ENCODE results near the gene GTF3C4.
A peak's percentile ranks its signal among the peaks of the same experiment; 100 is the strongest.

Gene GTF3C4

DNA sequence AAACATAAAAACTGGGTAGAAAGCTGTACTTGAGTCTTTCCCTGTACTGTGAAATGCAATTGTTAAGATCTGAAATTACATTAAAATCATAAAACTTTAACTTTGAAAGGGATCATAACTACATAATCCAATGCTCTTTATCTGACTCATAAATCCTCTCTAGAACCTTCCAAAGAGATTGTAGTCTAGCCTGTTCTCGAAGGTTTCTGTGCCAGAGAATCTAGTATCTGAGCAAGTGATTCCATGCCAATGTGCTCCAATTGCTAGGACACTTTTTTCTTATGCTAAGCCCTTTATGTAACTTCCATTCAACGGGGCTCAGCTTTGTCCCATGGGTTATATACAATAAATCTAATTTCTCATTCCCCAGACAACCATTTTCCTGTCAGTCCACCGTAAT is 21.6 kb upstream of the GTF3C4 start:
- DNase-seq: no peak

DNA sequence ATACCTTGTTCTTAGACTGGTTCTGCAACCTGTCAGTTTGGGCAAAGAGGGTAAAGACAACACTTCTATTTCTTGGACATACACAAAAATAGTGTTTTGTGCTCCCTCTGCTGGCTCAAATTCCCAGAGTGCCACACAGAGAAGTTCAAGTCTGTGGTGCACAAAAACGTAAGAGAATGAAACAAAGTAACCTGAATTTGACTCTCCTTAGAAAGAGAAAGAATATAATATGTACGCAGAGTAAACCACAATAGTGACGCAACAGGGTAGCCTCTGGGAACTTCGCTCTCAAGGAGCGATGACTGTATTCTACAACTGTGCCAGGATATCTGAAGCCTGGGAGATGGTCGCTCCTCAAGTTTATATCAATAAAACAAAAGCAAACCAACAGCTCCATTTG is 19.0 kb upstream of the GTF3C4 start:
- DNase-seq: no peak

DNA sequence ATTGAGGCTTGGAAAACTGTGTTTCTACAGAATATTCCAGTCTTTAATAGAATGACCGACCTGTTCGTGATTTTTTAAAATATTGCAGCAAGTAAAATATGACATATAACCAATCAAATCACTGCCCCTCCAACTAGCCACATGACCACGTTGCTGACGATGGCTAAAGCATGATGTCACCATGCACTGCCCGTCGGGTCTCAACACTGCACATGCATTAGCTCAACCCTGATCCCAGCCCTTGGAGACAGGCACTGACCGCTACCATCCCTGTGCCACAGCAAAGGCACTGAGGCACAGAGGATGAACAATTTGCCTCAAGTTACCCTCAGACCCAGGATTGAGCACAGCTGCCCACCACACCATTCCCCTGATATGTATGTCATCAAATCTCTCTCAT is 14.0 kb upstream of the GTF3C4 start:
- no peak for DNase-seq

DNA sequence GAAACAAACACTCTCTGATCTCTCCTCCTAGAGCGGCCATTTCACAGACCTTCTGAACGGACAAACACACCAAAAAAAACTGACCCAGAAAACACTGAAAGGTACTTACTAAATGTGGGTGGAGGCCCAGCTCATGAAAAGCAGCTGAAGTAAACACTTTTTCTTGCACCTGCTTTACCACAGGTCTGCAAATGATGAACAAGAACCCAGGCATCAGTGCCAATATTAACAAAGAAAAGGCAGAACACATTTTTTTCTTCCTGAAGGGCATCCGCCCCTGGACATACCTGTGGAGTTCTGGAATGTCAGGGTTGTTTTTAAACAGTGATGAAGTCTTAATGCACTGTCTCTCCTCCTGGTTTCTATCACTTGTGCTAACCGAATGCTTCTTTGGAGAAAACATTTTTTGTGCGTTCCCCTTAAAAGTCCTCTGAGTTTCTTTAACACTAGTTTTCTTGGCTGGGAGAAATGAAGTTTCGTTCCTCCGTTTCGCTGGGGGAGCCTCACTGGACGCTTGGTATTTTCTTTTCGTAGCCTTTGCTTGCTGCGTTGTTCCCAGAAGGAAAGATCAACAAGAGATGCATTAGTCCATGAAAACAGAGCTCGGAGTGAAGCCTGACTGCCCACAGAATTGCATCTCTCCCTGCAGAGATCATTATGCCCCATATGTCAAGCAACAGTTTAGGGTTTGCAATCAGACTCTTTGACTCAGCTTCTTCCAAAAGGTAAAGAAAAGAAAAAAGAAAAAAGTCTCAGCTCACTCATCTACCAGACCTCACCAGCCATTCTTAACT is 7.9 kb upstream of the GTF3C4 start:
- DNase-seq: no peak

DNA sequence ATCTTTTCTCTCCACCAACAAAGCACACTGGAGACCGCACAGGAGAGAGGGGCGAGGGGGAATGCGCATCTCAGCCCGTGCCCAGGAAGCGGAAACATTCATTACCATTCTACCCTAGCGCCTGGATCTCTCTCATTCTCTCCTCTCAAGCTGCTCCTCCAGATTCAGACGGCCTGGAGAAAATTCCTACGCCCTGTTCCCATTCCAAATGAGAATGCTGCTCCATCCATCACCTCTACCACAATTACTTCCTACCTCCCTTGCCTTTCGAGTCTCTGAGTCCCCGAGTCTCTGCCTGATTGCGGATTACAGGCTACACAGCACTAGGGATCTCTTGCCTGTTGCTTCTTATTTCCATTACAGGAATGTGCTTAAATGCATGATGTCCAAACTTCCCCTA is 7.1 kb upstream of the GTF3C4 start:
- no peak for DNase-seq

- no peak for DNase-seq
Observed at GRCh38 chr9:132663851-132664250, 6.4 kb upstream of the GTF3C4 start.

DNA sequence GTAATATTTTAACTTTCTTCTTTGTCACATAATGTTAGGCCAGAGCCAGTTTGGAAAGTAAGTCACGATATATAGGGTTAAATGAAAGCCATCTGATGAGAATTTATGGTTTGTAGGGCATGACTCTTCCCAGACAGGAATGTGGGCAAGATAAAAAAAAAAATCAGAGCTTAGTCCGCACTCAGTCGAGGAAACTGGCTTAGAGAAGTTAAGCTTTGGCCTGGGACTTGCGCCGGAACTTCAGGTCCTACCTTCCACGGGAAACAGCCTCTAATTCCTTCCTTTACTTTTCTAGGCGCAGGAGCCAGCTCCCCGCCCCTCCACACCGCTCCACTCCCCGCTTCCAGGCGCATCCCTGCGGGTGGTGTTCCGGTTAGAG is 956 bp upstream of the GTF3C4 start:
- peak; percentile 34 for DNase-seq

- peak; percentile 27 for DNase-seq
Observed at GRCh38 chr9:132669698-132670456, 387 bp upstream of the GTF3C4 start, which contains the start of gene DDX31. Gene DDX31, minus strand, starts transcription at chr9:132669983. Its CDS starts 49 bp downstream, at chr9:132669934.

DNA sequence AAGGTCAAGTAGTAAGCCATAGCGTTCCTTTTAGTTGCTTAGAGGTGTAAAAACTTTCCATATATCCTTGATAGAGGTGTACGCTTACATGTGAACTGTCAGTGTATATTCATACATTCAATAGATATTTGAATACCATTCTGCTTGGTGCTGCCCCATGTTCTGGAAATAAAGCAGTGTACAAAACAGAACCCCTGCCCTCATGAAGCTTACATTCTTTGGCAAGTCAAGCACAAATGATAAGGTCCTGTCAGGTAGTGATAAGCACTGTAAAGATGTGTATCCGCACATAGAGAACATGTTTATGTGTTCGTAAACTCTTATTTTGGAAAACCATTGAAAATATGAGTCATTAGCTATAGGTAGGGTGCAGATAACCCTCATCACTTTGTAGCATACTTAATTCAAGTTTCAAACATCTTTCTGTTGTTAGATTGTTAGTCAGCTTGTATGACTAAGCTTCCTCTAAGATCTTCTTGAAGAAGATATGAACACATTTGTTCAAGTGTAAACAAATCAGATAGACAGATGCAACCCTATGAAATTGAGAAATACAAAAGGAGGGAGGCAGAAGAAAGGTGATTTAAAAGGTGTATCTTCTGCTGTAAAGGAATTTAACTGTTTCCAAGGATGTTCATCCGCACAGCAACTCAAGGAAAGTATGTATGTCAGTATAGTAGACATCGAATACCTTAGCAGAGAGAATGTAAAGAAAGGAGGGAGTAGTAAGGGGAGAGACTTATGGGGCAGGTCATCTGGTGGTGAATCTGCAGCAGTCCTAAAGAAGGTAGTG is 1.6 kb downstream of the GTF3C4 start:
- no peak for DNase-seq

GRCh38 chr9:132672413-132672690 is 2.1 kb downstream of the GTF3C4 start:
- no peak for DNase-seq

DNA sequence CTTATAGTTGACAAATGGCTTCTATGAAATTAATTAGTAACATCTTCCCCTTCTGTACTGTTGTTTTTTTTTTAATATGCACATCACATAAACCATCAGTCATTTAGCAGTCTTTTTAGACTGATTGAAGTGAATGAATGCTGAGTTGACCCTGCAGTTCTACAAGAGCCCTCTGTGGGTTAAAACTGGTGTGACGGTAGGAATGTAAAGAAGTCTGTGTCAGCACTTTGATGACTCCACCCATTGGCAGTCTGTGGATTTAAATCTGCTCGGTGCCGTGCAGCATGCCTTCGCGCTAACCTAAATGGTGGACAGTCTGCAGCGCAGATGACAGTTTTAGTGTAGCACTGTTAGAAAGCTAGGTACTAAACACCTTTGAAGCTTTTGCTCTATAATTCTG is 3.1 kb downstream of the GTF3C4 start:
- DNase-seq: no peak

- no peak for DNase-seq
Observed at GRCh38 chr9:132674485-132674884, 4.2 kb downstream of the GTF3C4 start.

DNA sequence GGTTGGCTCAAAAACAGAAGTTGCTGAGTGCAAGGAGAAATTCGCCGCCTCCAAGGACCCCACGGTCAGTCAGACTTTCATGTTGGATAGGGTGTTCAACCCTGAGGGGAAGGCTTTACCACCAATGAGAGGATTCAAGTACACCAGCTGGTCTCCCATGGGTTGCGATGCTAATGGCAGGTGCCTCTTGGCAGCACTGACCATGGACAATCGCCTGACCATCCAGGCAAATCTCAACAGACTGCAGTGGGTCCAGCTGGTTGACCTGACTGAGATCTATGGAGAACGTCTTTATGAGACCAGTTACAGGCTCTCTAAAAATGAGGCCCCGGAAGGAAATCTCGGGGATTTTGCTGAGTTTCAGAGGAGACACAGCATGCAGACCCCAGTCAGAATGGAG is 7.7 kb downstream of the GTF3C4 start:
- DNase-seq: no peak

- no peak for DNase-seq
Observed at GRCh38 chr9:132679946-132680625, 9.8 kb downstream of the GTF3C4 start.

DNA sequence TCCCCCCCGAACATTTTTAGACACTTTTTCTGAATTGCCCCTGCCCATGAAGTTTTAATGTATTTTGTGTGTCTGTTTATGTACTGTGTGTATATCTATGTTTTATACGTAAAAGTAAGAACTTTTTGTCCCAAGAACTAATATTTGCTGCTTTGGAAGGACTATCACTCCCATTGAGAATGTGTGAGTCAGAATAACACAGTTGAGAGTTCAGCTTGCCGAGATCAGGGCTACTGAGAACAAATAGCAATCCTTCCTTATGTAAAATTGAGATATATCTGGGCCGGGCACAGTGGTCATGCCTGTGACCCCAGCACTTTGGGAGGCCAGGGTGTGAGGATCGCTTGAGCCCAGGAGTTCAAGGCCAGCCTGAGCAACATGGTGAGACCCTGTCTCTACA is 11.3 kb downstream of the GTF3C4 start:
- DNase-seq: no peak

GRCh38 chr9:132683873-132684272 is 13.6 kb downstream of the GTF3C4 start:
- no peak for DNase-seq

DNA sequence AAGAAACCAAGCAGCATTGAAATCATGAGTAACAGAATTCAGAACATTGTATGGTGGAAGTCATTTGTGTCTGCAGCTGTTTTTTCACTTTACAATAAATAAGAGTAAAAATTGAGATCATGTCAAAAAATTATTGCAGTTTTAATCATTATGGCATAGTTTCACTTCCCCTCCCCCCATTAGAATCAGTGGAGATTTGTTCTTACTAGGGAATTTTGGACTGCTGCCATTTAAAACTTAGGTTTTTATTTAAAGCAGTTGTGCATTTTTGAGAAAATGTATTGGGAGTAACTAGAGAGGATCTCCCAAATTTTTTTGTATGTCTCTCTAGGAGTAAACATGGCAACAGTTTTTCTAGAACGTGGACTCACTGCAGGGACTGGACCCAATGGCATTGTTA is 20.4 kb downstream of the GTF3C4 start:
- no peak for DNase-seq

- DNase-seq: no peak
Observed at GRCh38 chr9:132694144-132694543, 23.9 kb downstream of the GTF3C4 start.

GRCh38 chr9:132697230-132697629 is 27.0 kb downstream of the GTF3C4 start:
- DNase-seq: no peak

DNA sequence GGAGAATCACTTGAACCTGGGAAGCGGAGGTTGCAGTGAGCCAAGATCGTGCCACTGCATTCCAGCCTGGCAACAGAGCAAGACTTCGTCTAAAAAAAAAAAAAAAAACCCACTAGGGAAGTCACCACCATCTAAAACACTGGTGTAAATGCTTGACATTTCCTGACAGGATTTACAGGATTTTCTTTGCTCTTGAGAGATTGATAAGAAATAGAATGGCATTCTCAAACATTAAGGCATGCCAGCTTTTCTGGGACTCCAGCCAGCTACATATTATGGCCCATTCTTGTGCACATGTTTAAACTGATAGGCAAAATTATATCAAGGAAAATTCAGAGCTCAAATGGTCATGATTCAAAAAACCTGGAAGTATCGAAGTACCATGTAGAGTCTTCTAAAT is 28.7 kb downstream of the GTF3C4 start:
- no peak for DNase-seq

GRCh38 chr9:132699956-132700355 is 29.7 kb downstream of the GTF3C4 start:
- DNase-seq: no peak

- DNase-seq: no peak
Observed at GRCh38 chr9:132702254-132702653, 32.0 kb downstream of the GTF3C4 start.

- DNase-seq: no peak
Observed at GRCh38 chr9:132703336-132703735, 33.1 kb downstream of the GTF3C4 start.
